H1 (cell line): ENCODE measurements around the gene FRMD5. TPM values are rescaled to one million over a fixed set of nuclear protein-coding genes. Genes with fewer than 3 reads are reported as not detected.

Experiments used
- CTCF ChIA-PET: fragments of 300-600 bp; sonication (Branson Sonifier 250); formaldehyde crosslinking; loops from one replicate; lab custom pipeline; 2021; ENCODE audit not compliant: partially characterized antibody; lab: Charles Lee
- POLR2A ChIA-PET: fragments of 300-600 bp; sonication (Branson Sonifier 250); formaldehyde crosslinking; loops from one replicate; lab custom pipeline; 2021; ENCODE audit warnings: inconsistent platforms; ENCODE audit not compliant: partially characterized antibody; lab: Charles Lee
- DNase-seq, 2 experiments: peaks; one replicate each; pipeline versions ENCODE4 v3.0.0 to v3.0.0-alpha.2; 2010 to 2022; ENCODE audit warnings: low spot score in 2 of 2, low read depth in 1 of 2, mixed read lengths in 1 of 2
- FAIRE-seq: peaks from 2 replicates; lab custom pipeline; 2011; peaks lifted over from hg19 to GRCh38; lab: Jason Lieb, UNC
- H2AFZ ChIP-seq: 2 replicates; pipeline ENCODE4 v1.8.1; 2012; ENCODE audit warnings: low read length, inconsistent platforms
- H2AK5ac ChIP-seq: 2 replicates; pipeline ENCODE4 v1.6.1; 2013; ENCODE audit warnings: low read depth, low read length
- H2BK120ac ChIP-seq: replicated peaks from 2 replicates; pipeline ENCODE3; 2013; ENCODE audit warnings: low read depth, low read length, inconsistent platforms
- H2BK12ac ChIP-seq: 2 replicates; pipeline ENCODE4 v1.6.1; 2013; ENCODE audit warnings: low read depth, low read length
- H2BK15ac ChIP-seq: 2 replicates; pipeline ENCODE4 v1.6.1; 2013; ENCODE audit warnings: low read length
- H2BK20ac ChIP-seq: 2 replicates; pipeline ENCODE4 v1.6.1; 2013; ENCODE audit warnings: low read length
- H2BK5ac ChIP-seq: 2 replicates; pipeline ENCODE4 v1.6.1; 2013; ENCODE audit warnings: low read depth, low read length
- H3K14ac ChIP-seq: 2 replicates; pipeline ENCODE4 v1.6.1; 2013; ENCODE audit warnings: inconsistent platforms; ENCODE audit not compliant: insufficient read length
- H3K18ac ChIP-seq: 2 replicates; pipeline ENCODE4 v1.6.1; 2013; ENCODE audit warnings: low read length; ENCODE audit errors: extremely low read depth
- H3K23ac ChIP-seq: 2 replicates; pipeline ENCODE4 v1.6.1; 2013; ENCODE audit warnings: inconsistent platforms; ENCODE audit not compliant: insufficient read length
- H3K23me2 ChIP-seq: 2 replicates; pipeline ENCODE4 v1.6.1; 2013; ENCODE audit warnings: low read depth, low read length
- H3K27ac ChIP-seq: 2 replicates; pipeline ENCODE4 v1.6.1; 2011; ENCODE audit warnings: low read depth, low read length, inconsistent platforms
- H3K27me3 ChIP-seq, 4 experiments: replicated peaks in 1 of 4; 1 replicate in 1 of 4; 2 replicates in 3 of 4; pipeline versions ENCODE4 v1.6.1 to v1.8.1; 2011 to 2013; ENCODE audit warnings: low read length in 3 of 4, mild to moderate bottlenecking in 3 of 4, inconsistent platforms in 2 of 4, mixed read lengths in 2 of 4, moderate library complexity in 1 of 4; ENCODE audit not compliant: control insufficient read depth in 3 of 4, insufficient read depth in 3 of 4; ENCODE audit errors: extremely low read depth in 1 of 4
- H3K36me3 ChIP-seq, 4 experiments: 2 replicates each; pipeline versions ENCODE4 v1.6.1 to v1.8.1; 2011 to 2013; ENCODE audit warnings: mild to moderate bottlenecking in 4 of 4, low read length in 3 of 4, moderate library complexity in 2 of 4, control low read depth in 1 of 4, inconsistent platforms in 1 of 4; ENCODE audit not compliant: insufficient read depth in 4 of 4, control insufficient read depth in 2 of 4
- H3K4ac ChIP-seq: replicated peaks from 2 replicates; pipeline ENCODE3; 2013; ENCODE audit warnings: low read length, low read depth, mixed read lengths, inconsistent platforms; ENCODE audit not compliant: insufficient read length
- H3K4me1 ChIP-seq, 4 experiments: replicated peaks in 1 of 4; 1 replicate in 1 of 4; 2 replicates in 3 of 4; pipeline versions ENCODE4 v1.6.1 to v1.8.1; 2011 to 2013; ENCODE audit warnings: low read length in 3 of 4, inconsistent platforms in 2 of 4, mixed read lengths in 1 of 4; ENCODE audit not compliant: insufficient read depth in 4 of 4, control insufficient read depth in 3 of 4
- H3K4me2 ChIP-seq, 2 experiments: 2 replicates each; pipeline versions ENCODE4 v1.6.1 to v1.8.1; 2011 to 2013; ENCODE audit warnings: low read depth in 2 of 2, low read length in 2 of 2, control low read depth in 1 of 2, inconsistent platforms in 1 of 2, mild to moderate bottlenecking in 1 of 2; ENCODE audit not compliant: insufficient read depth in 1 of 2
- H3K4me3 ChIP-seq, 4 experiments: fragments of 200-600, 300-600 bp in 1 of 4; sonication (generic), shearing (Covaris generic), sonication (Bioruptor Twin) in 1 of 4; 2 replicates each; pipeline versions ENCODE4 v1.5.1 to v1.8.1; 2011 to 2016; ENCODE audit warnings: low read length in 4 of 4, low read depth in 3 of 4, control low read depth in 2 of 4, inconsistent platforms in 2 of 4, mild to moderate bottlenecking in 2 of 4, mixed read lengths in 1 of 4, moderate library complexity in 1 of 4; ENCODE audit not compliant: insufficient read depth in 2 of 4; ENCODE audit errors: extremely low read depth in 1 of 4
- H3K56ac ChIP-seq: replicated peaks from 2 replicates; pipeline ENCODE3; 2013; ENCODE audit warnings: low read depth, mild to moderate bottlenecking, mixed read lengths, low read length, inconsistent platforms; ENCODE audit not compliant: insufficient read length
- H3K79me1 ChIP-seq: 2 replicates; pipeline ENCODE4 v1.6.1; 2013; ENCODE audit warnings: low read depth, low read length, control low read depth
- H3K79me2 ChIP-seq, 2 experiments: 2 replicates each; pipeline versions ENCODE4 v1.6.1 to v1.8.1; 2012 to 2013; ENCODE audit warnings: low read length in 2 of 2, mild to moderate bottlenecking in 2 of 2, inconsistent platforms in 1 of 2; ENCODE audit not compliant: insufficient read depth in 2 of 2, control insufficient read depth in 1 of 2
- H3K9ac ChIP-seq, 4 experiments: replicated peaks in 1 of 4; 1 replicate in 1 of 4; 2 replicates in 3 of 4; pipeline versions ENCODE4 v1.6.1 to v1.8.1; 2011 to 2013; ENCODE audit warnings: low read depth in 3 of 4, low read length in 3 of 4, control low read depth in 2 of 4, mild to moderate bottlenecking in 2 of 4, moderate library complexity in 2 of 4, inconsistent platforms in 1 of 4; ENCODE audit errors: extremely low read depth in 1 of 4
- H3K9me3 ChIP-seq, 2 experiments: 2 replicates each; pipeline versions ENCODE4 v1.6.1 to v1.8.1; 2012 to 2013; ENCODE audit warnings: mild to moderate bottlenecking in 2 of 2, moderate library complexity in 2 of 2, control low read depth in 1 of 2, inconsistent platforms in 1 of 2, low read depth in 1 of 2, low read length in 1 of 2, mixed read lengths in 1 of 2; ENCODE audit not compliant: insufficient read depth in 2 of 2
- H4K20me1 ChIP-seq, 2 experiments: replicated peaks in 1 of 2; 2 replicates each; pipeline versions ENCODE3 to v1.8.1; 2011 to 2013; ENCODE audit warnings: inconsistent platforms in 2 of 2, low read length in 2 of 2, mild to moderate bottlenecking in 1 of 2; ENCODE audit not compliant: insufficient read depth in 2 of 2, control insufficient read depth in 1 of 2
- H4K5ac ChIP-seq: 2 replicates; pipeline ENCODE4 v1.6.1; 2013; ENCODE audit warnings: low read length, low read depth, mixed read lengths, inconsistent platforms; ENCODE audit not compliant: insufficient read length
- H4K8ac ChIP-seq: 2 replicates; pipeline ENCODE4 v1.8.0; 2013; ENCODE audit warnings: mild to moderate bottlenecking, moderate library complexity, low read length, inconsistent platforms; ENCODE audit not compliant: insufficient read depth; ENCODE audit errors: extremely low read depth
- H4K91ac ChIP-seq: replicated peaks from 2 replicates; pipeline ENCODE3; 2013; ENCODE audit warnings: low read length, mixed read lengths, inconsistent platforms; ENCODE audit not compliant: insufficient read length
- BACH1 ChIP-seq: IDR thresholded peaks from 2 replicates; pipeline ENCODE4 v1.6.1; 2012; ENCODE audit warnings: low read length, improper control_type of control experiment
- BCL11A ChIP-seq, 2 experiments: IDR thresholded peaks; one replicate each; pipeline ENCODE4 v1.6.1; 2011; ENCODE audit warnings: low read depth in 2 of 2, low read length in 2 of 2, mild to moderate bottlenecking in 2 of 2
- KDM1A ChIP-seq: fragments of 200-600, 300-600 bp; sonication (generic); IDR thresholded peaks from 2 replicates; pipeline ENCODE4 v1.7.1; 2016; ENCODE audit warnings: mild to moderate bottlenecking, low read length, borderline replicate concordance
- TAF7 ChIP-seq: optimal IDR thresholded peaks from 2 replicates; pipeline ENCODE3; 2011; ENCODE audit warnings: low read depth, mild to moderate bottlenecking, inconsistent platforms, low read length, moderate library complexity, borderline replicate concordance
- TBP ChIP-seq: IDR thresholded peaks from 2 replicates; pipeline ENCODE4 v1.6.1; 2011; ENCODE audit warnings: low read depth, low read length, improper control_type of control experiment
- WGBS, 2 experiments: shearing (Covaris generic) in 1 of 2; methylation state at CpG; one replicate each; pipeline versions ENCODE4 v1.1.6 to v1.1.7; 2013 to 2015; ENCODE audit warnings: low lambda C conversion rate in 2 of 2, mixed read lengths in 2 of 2, inconsistent platforms in 1 of 2, low coverage in 1 of 2, missing lambda C conversion rate in 1 of 2; ENCODE audit not compliant: insufficient replicate concordance in 2 of 2, insufficient coverage in 1 of 2, insufficient read length in 1 of 2; ENCODE audit errors: extremely low coverage in 1 of 2, missing lambda C conversion rate in 1 of 2; 5-methylcytosine and 5-hydroxymethylcytosine counted together
- polyA plus RNA-seq, 7 experiments: library from polyadenylated mRNA; depleted of rRNA in 3 of 7; stranded (reverse) in 5 of 7; unstranded in 2 of 7; fragments of >200 nt in 5 of 7; fragments of 200-250 nt in 2 of 7; gene quantifications; 1 replicate in 5 of 7; 2 replicates in 1 of 7; 4 replicates in 1 of 7; pipeline versions ENCODE4 v1.2.1 to v1.2.3, GENCODE V29; 2011 to 2013; ENCODE audit warnings: missing spikeins in 2 of 7, mixed read lengths in 2 of 7
- total RNA-seq: library from RNA; stranded (reverse); fragmentation: NEBNext Ultra II Directional; extraction: Animal tissue kit (Norgen Biotek cat#: 25700); gene quantifications from 2 replicates; pipeline ENCODE4 v1.2.1, GENCODE V29; 2021

The FRMD5 gene
- total and polyA plus RNA-seq, 2 of the 8 experiments (the other 6 are each of a cell fraction or from before 2014, with no cell fraction given): 10.1 to 12.6 TPM

- Histone ChIP-seq H3K27ac (no peak overlapping the region), H3K4me1 (peaks cover 0 to 2% (median 0%) of the 10 kb centered on the region in 4 experiments; a peak in 1 of 7 replicates), H3K79me2 (no peaks in the 10 kb centered on the region), H3K36me3 (0 out of 8 replicates have a peak, but pooled peaks cover 0 to 2% (median 0%) of the 10 kb centered on the region in 4 experiments), H4K20me1 (peaks cover 0 to 2% of the 10 kb centered on the region in 2 experiments), H4K5ac (no peak overlapping the region), H3K4me3 (no peak overlapping the region), H4K8ac (no peak overlapping the region), H3K23ac (no peak overlapping the region), H3K14ac (no peak overlapping the region), H3K18ac (no peak overlapping the region), H4K91ac (no peak overlapping the region), H3K56ac (no peak overlapping the region), H3K4me2 (no peak overlapping the region), H2BK5ac (no peak overlapping the region), H3K23me2 (no peaks in the 10 kb centered on the region), H2AFZ (no peak overlapping the region), H2BK12ac (no peak overlapping the region), H2BK15ac (no peak overlapping the region), H3K9me3 (no peaks in the 10 kb centered on the region), H2BK20ac (no peak overlapping the region), H2BK120ac (no peak overlapping the region), H3K9ac (no peak overlapping the region), H3K27me3 (no peaks in the 10 kb centered on the region), H2AK5ac (no peak overlapping the region), H3K79me1 (no peaks in the 10 kb centered on the region), H3K4ac (no peak overlapping the region)
- no peak for DNase-seq
- 90% methylated on average over 1 of the region's 1 CpG; no CpG with 5 or more reads in 1 of the 2 experiments for WGBS, 2 experiments
- POLR2A ChIA-PET: interaction anchor here (1.2 kb wide), 1 partner anchor 8 kb away, joined by 3 read pairs; no protein-coding TSS in a partner anchor
- CTCF ChIA-PET: interaction anchor here (2.1 to 4.7 kb wide), 3 partner anchors 12 to 22 kb away, joined by 5 to 54 read pairs (median 20); no protein-coding TSS in a partner anchor
- FAIRE-seq: no peak
- TF ChIP-seq TBP: no peak
- TF ChIP-seq BACH1: no peak
- TF ChIP-seq TAF7: no peak
- no peak for TF ChIP-seq BCL11A (IDR thresholded peaks at IDR 0.05; ENCODE audit: low read depth in 2 of 2, low read length in 2 of 2)
- no peak for TF ChIP-seq KDM1A
These were observed 301.1 kb downstream of the FRMD5 start for GRCh38 chr15:43893956-43894355.
